NCI-H446 treated with DMSO at 0.1 percent for 48 hours (cell line): ENCODE data around the gene COL28A1.

Experiments
- DNase-seq: peaks from one replicate; lab custom pipeline; 2025; lab: John Stamatoyannopoulos, UW

Gene COL28A1

DNA sequence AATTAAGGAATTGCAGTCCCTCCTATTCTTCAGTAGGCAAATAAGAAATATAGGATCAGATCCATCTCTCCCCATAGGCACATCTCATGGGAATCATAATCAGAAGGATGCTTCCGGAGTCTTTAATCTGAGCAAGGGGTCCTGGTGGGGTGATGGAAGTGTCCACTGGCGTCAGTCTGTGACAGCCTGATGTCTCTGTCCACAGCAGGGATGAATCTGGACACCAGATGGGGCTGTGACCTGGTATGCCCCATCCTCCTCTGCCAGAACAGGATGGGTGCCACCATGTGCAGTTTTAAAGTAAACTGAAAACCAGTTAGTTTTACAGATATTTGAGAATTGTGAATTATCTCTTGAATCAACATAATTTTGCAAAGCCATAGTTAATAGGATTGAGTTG is 204.7 kb downstream of the COL28A1 start:
- DNase-seq: no peak

GRCh38 chr7:7329326-7329725 is 206.3 kb downstream of the COL28A1 start:
- DNase-seq: no peak

DNA sequence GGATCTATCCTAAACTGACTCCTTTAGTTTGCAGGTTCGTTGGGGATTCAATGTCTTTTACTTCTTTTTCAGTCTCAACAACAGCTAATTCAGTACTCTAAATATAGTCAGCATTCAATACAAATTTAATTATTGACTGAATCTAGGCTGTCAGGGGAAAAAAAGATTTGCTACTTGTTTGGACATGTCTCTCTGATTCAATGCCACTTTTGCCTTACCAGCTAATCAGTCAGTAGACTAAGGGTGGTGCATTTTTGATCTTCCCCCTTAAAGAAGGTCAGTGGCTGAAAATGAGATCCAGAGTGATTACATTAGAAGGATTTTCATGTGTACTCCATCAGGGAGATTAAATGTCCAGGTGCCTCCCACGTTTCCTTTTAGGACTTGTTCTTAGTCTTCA is 208.2 kb downstream of the COL28A1 start:
- no peak for DNase-seq

DNA sequence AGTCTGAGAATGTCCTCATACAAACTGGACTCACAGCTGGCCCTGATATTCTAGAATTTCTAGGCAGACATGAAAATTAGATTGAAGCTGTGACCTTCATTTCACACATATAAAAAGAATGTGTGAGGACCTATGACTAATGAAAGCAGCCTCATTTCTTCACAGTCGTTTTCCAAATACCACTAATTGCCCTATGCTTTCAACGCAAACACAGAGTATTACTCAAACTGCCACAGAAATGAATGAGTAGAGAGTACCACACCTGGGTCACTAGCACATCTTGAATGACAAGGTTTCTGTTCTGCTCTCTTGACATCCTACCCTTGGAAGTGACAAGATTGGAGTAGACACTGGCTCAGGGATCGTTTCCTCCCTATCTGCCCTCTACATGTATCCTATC is 211.0 kb downstream of the COL28A1 start:
- DNase-seq: no peak

- DNase-seq: peak; percentile 32
Measured at GRCh38 chr7:7323921-7324320, 211.8 kb downstream of the COL28A1 start.

DNA sequence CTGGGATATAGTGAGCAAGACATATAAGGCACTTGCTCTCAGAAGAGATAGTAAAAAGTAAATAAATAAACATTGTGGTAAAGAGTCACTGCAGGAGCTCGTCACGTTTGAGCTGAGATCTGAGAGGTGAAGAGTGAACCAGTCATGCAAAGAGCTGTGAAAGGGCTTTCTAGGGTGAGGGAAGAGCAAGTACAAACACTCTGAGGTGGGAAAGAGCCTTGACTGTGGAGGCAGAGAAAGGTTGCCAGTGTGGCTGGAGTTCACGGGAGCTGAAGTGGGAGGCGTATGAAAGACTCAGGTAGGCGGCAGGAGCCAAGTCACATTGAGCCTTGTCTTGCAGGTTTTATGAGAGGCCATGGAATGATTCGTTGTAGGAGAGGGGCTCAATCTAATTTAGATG is 212.3 kb downstream of the COL28A1 start:
- no peak for DNase-seq

DNA sequence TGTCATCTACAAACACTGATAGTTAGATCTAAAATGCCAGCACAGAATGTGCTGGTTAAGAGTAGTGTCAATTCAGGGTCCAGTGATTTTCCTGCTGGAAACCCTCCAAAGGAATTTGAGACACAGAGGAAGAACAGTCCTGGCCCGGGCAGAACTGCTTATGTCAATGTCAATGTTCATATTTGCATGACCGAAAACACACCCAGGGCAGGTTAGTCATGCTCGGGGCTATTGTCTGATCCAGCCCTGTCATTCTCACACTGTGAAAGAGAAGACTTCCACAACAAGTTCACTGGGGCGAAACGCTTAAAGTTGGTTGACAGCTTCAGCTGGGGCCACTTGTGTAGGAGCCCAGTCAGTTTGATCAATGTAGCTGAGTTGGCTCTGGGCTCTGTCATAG is 214.0 kb downstream of the COL28A1 start:
- DNase-seq: peak; percentile 66

GRCh38 chr7:7318601-7319000 is 217.1 kb downstream of the COL28A1 start:
- DNase-seq: no peak

DNA sequence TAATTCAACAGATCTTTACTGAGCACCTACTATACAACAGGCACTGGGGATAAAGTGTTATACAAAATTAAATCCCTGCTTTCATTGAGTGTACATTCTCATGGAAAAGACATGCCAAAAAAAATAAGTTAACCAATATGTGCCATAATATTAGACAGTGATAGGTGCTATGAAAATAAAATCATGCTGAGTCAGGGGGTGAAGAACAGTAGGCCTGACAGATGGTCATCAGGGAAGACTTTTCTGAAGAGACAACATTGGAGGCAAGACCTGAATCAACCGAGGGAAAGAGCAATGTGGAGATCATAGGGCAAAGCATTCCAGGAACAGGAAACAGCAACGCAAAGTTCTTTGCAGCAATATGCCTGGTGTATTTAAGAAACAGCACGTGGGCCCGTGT is 217.8 kb downstream of the COL28A1 start:
- DNase-seq: no peak

DNA sequence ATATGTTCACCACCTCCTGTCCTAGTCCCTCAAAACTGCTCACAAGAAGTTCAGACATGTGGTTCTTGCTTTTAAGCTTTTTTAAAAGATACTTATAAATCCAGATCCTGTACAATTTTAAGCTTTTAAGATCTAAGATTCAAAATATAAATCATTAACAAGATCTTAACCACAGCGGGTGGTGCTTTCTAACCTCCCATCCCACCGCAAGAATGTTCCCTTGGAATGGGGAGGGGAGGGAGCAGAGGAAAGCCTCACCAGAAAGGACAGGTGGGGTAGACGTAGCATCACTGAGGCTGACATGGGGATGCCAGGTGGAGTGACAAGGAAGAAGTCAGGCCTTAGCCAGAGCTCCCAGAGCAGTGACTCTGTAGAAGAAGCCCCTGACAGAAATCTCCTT is 219.8 kb downstream of the COL28A1 start:
- DNase-seq: no peak

GRCh38 chr7:7312323-7312722 is 223.3 kb downstream of the COL28A1 start:
- no peak for DNase-seq

GRCh38 chr7:7311001-7311400 is 224.7 kb downstream of the COL28A1 start:
- no peak for DNase-seq

DNA sequence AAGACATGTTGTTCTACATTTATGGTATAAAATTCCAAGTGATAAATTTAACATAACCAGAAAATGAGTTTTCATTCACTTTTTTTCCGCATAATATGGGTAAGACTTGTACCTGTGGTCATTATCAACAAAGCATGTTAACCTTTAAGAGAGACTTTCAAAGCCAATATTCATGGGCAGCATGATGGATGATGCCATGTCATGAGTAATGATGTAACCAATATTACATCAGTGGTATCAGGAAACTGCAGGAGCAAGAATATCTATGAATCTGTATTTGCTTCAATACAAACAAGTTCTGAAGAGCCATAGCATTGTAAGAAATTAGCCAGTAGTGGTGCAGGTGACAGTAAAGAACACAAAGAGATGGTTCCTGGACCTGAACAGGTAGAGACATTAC is 226.5 kb downstream of the COL28A1 start:
- no peak for DNase-seq
